GM18520 (cell line): Measurements from ENCODE around the gene FNBP1.

Experiments
- ATAC-seq: cut with Tn5 transposase; IDR thresholded peaks from one replicate; pipeline ENCODE4 v1.9.1; 2021; ENCODE audit not compliant: unreplicated experiment

The FNBP1 gene

GRCh38 chr9:129929496-129930125 lies 113.4 kb downstream of the FNBP1 start:
- ATAC-seq, result no peak

- no peak for ATAC-seq
These were observed 119.4 kb downstream of the FNBP1 start for GRCh38 chr9:129923589-129923988.

GRCh38 chr9:129921905-129922304 lies 121.1 kb downstream of the FNBP1 start:
- ATAC-seq, result no peak

- no peak for ATAC-seq
These were observed 123.1 kb downstream of the FNBP1 start for GRCh38 chr9:129919841-129920240.

- ATAC-seq, result no peak
These were observed 123.7 kb downstream of the FNBP1 start for GRCh38 chr9:129919277-129919676.

- ATAC-seq, result no peak
These were observed 124.6 kb downstream of the FNBP1 start for GRCh38 chr9:129918296-129918950.

- no peak for ATAC-seq
These were observed 126.3 kb downstream of the FNBP1 start for GRCh38 chr9:129916707-129917106.

- no peak for ATAC-seq
These were observed 128.9 kb downstream of the FNBP1 start for GRCh38 chr9:129914051-129914450.

- no peak for ATAC-seq
These were observed 132.1 kb downstream of the FNBP1 start for GRCh38 chr9:129910628-129911567.

- ATAC-seq, result no peak
These were observed 133.1 kb downstream of the FNBP1 start for GRCh38 chr9:129909851-129910250.

GRCh38 chr9:129908906-129909305 lies 134.1 kb downstream of the FNBP1 start:
- ATAC-seq, result no peak

- ATAC-seq, result no peak
These were observed 135.8 kb downstream of the FNBP1 start for GRCh38 chr9:129907201-129907600.

- ATAC-seq, result no peak
These were observed 136.7 kb downstream of the FNBP1 start for GRCh38 chr9:129906298-129906697.

- no peak for ATAC-seq
These were observed 138.3 kb downstream of the FNBP1 start for GRCh38 chr9:129904734-129905133.

GRCh38 chr9:129902740-129903134 lies 140.3 kb downstream of the FNBP1 start:
- ATAC-seq, result no peak

GRCh38 chr9:129901993-129902739 lies 140.8 kb downstream of the FNBP1 start:
- no peak for ATAC-seq

GRCh38 chr9:129900263-129901027 lies 142.5 kb downstream of the FNBP1 start:
- ATAC-seq, result peak; percentile 86

GRCh38 chr9:129899620-129900019 lies 143.4 kb downstream of the FNBP1 start:
- ATAC-seq, result no peak

- no peak for ATAC-seq
These were observed 144.8 kb downstream of the FNBP1 start for GRCh38 chr9:129898185-129898584.

GRCh38 chr9:129897263-129897662 lies 145.7 kb downstream of the FNBP1 start:
- ATAC-seq, result no peak
